CD4-positive, alpha-beta T cell treated with Interleukin-4 for 1 hour (primary cell): ENCODE data around the gene NRARP.
"Not testable (repeated sequence)": the region's sequence is repeated elsewhere in the genome, so short reads cannot be mapped to it uniquely, and the experiment has no call there.

Source experiments
- DNase-seq, 2 donors: peaks; one replicate each; pipeline ENCODE4 v3.0.0-alpha.2; 2020 to 2022

NRARP gene

GRCh38 chr9:137275588-137276472, 26.2 kb downstream of the NRARP start:
- no peak for DNase-seq

DNA sequence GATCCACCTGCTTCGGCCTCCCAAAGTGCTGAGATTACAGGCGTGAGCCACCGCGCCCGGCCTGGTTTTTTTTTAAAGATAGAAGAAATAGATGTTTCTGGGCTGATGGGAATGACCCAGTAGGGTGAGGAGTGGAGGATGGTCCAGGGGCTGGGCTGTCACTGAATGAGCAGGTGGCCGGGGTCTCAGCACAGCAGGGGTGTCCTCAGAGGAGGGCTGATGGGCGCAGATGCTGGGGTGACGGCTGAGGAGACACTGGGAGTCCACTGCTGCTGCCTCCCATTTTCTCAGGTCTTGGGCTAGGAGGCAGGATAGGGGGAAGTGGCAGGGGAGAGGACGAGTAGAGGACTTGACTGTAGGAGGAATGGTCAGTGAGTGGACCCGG, 26.9 kb downstream of the NRARP start:
- no peak for DNase-seq

- no peak for DNase-seq
These were observed 28.3 kb downstream of the NRARP start for GRCh38 chr9:137273611-137274320.

DNA sequence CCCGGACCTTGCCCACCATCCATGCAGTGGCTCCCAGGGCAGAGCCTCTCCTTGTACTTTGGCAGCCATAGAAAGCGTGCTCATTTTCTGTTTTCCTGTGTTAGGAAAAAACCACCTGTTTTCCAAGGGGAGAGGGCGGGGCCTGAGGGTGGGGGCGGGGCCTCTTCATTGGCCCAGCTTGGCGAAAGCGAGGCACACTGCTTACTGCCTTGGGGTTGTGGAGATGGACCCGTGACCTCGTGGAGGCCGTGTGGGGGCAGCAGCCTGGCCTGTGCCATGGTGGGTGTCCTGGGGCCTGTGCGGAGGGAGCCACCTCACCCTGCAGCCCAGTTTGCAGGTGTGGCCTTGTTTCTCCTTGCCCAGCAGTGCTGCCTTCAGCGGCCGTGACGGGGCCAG, 29.0 kb downstream of the NRARP start:
- DNase-seq, result no peak

- no peak for DNase-seq
These were observed 29.6 kb downstream of the NRARP start for GRCh38 chr9:137272241-137273094.

DNA sequence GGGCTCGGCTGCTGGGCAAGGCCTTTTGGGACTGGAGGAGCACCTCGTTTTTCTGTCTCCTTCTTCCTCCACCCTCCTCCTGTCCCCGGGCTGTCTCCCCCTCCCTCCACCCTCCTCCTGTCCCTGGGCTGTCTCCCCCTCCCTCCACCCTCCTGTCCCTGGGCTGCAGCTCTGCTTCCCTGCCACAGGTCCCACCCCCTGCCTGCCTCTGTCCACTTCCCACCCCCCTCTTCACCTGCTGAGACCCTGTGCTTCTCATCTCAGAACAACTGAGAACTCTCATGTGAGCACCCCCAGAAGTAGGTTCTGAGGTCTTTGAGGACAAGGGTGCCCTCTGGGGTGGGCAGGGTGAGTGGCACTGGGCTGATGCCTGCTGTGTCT, 30.4 kb downstream of the NRARP start:
- no peak for DNase-seq

GRCh38 chr9:137270929-137271695, 31.0 kb downstream of the NRARP start:
- DNase-seq, result peak in 1 of 2 donors; percentile 31

GRCh38 chr9:137269231-137269772, 32.8 kb downstream of the NRARP start:
- no peak for DNase-seq

GRCh38 chr9:137268538-137269201, 33.4 kb downstream of the NRARP start:
- no peak for DNase-seq

DNA sequence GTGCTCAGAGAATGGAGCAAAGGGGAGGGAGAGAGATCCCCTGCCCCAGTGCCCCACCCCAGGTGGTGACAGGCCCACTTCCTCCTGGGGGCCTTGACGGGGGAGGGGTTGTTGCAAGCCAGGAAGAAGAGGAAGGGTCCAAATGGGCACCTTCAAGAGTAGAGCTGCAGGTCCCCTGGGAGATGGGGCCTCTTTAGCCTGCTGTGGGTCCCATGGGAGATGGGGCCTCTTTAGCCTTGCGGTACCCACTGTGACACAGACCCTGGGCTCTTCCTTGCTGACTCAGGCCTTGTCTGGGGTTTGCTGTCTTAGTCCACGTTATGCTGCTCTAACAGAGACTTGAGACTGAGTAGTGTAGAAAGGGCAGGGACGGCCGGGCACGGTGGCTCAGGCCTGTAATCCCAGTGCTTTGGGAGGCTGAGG, 34.1 kb downstream of the NRARP start:
- no peak for DNase-seq

DNA sequence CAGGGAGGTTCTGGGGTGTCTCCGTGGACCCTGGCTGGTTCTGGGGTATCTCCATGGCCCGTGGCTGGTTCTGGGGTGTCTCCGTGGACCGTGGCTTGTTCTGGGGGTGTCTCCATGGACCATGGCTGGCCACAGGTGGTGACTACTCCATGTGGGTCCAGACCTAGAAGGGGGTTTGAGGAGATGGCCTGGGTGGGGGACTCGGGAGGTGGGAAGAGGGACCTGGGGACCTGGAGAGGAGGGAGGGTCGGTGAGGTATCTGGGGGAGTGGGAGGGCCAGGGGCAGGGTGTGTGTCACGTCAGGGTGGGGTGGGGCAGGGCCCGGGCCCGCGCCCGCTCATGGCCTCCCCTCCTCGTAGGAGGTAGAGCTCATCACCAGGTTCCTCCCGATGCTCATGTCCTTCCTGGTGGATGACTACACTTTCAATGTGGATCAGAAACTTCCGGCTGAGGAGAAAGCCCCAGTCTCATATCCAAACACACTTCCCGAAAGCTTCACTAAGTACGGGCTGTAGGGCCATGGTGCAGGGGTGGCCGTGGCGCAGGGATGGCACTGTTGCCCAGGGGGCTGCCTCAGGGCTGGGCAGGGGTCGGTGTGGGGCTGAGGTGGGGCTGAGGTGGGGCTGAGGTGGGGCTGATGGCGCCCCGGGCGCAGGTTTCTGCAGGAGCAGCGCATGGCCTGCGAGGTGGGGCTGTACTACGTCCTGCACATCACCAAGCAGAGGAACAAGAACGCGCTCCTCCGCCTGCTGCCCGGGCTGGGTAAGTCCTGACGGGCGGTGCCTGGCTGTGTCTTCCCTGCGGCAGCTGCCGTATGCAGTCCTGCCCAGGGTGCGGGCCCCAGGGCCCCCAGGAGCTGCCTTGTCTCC, 35.3 kb downstream of the NRARP start:
- DNase-seq, result no peak

- DNase-seq, result no peak
These were observed 35.9 kb downstream of the NRARP start for GRCh38 chr9:137266162-137266527.

GRCh38 chr9:137265496-137266161, 36.4 kb downstream of the NRARP start:
- DNase-seq, result no peak

GRCh38 chr9:137264067-137264466, 38.0 kb downstream of the NRARP start:
- no peak for DNase-seq

DNA sequence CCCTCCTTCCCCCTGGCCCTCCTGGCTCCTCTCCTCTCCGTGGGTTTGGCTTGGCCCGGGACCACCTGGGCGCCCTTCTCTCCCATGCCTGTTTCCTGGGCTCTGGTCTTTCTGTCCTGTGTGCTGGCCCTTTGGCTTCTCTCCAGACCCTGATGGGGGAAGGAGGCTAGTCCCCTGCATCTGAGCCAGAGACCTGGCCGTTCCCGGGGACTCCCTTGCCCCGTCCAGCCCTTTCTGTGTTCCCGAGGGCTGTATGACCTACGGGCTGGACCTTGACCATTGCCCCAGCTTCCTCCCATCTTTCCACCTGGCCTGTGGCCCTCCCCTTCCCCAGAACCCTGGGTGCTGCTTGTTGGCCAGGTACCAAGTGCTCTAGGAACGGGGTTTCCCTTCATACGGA, 38.6 kb downstream of the NRARP start:
- no peak for DNase-seq

DNA sequence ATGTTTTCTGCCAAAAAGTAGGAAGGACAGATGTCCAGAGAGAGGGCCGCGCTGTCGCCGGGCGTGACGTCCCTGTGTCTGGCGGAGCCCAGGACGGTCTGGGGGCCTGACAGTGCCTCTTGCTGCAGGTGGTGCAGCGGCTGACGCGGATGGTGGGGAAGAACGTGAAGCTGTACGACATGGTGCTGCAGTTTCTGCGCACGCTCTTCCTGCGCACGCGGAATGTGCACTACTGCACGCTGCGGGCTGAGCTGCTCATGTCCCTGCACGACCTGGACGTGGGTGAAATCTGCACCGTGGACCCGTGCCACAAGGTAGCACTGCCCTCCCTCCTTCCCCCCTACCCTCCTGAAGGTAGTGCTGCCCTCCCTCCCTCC, 39.2 kb downstream of the NRARP start:
- no peak for DNase-seq

DNA sequence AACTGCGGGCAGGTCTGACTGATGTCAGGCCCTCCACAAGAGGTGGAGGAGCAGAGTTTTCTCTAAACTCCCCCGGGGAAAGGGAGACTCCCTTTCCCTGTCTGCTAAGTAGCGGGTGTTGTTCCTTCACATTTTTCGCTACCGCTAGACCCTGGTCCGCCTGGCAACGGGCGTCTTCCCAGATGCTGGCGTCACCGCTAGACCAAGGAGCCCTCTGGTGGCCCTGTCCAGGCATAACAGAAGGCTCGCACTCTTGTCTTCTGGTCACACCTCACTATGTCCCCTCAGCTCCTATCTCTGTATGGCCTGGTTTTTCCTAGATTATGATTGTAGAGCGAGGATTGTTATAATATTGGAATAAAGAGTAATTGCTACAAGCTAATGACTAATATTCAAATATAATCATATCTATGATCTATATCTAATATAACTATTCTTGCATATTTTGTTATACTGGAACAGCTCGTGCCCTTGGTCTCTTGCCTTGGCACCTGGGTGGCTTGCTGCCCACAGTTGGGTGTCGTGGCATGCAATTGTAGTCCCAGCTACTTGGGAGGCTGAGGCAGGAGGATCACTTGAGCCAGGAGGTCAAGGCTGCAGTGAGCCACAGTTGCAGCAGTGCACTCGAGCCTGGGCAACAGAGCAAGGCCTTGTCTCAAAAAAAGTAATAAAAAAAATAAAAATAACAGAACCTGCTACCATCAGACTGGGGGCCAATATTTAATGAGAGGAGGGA, 39.7 kb downstream of the NRARP start:
- DNase-seq, result not testable (repeated sequence)

- no peak for DNase-seq
These were observed 45.2 kb downstream of the NRARP start for GRCh38 chr9:137256856-137257255.

GRCh38 chr9:137256362-137256761, 45.7 kb downstream of the NRARP start:
- DNase-seq, result no peak
